ENCODE data around the gene SOAT1.

The SOAT1 gene

DNA sequence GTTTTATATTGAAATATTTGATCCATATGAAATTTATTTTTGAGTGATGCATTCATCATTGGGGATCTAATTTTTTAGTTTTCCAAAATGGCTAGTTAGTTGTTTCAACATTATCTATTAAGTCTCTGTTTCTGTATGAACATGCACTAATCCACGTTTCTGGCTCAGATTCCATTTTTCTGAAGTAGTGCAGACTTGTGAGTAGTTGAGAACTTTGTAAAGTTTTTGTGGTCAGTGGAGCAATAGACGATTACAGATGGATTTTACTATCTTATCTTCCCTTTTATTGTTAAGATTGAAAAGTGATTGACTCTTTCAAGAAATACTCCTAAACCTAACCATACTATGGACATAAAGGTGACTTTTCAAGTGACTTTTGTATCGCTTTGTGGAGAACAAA, 16.7 kb downstream of the SOAT1 start:
- Histone ChIP-seq H3K4me3 (ENCODE audit: low read length) (peak overlapping the region; percentile 45), H3K4me2 (ENCODE audit: low read length) (peak overlapping the region; percentile 59), H3K9me3 (replicated peaks; ENCODE audit: low read length) (no peaks in the 10 kb centered on the region), H3K36me3 (ENCODE audit: insufficient read depth, low read length) (peaks cover 15% of the 10 kb centered on the region), H3K4me1 (ENCODE audit: control insufficient read depth, insufficient read depth, low read length) (peaks cover 23% of the 10 kb centered on the region), H3K9ac (ENCODE audit: low read depth, low read length) (peak overlapping the region; percentile 55), H3K27me3 (ENCODE audit: control insufficient read depth, insufficient read depth, low read length) (no peaks in the 10 kb centered on the region)

DNA sequence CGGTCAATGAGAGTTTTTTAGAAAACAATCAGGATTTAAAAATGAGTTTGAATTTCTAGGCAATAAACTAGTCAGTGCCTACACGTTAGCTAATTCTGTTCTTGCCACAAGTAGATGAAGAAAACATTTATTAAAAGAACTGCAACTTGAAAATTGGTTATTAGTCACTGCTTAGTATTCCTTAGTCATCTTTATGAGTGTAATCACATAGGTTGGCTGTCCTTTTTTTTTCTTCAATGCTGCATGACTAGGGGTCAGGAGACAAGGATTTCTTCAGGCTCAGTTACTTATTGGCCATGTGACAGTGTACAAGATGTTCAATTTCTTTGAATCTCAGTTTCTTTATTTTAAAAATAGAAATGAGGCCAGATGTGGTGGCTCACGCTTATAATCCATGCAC, 17.1 kb downstream of the SOAT1 start:
- Histone ChIP-seq H3K4me3 (ENCODE audit: low read length) (peak overlapping the region; percentile 45), H3K9me3 (replicated peaks; ENCODE audit: low read length) (no peaks in the 10 kb centered on the region), H3K4me1 (ENCODE audit: control insufficient read depth, insufficient read depth, low read length) (peaks cover 20% of the 10 kb centered on the region), H3K27me3 (ENCODE audit: control insufficient read depth, insufficient read depth, low read length) (no peaks in the 10 kb centered on the region), H3K36me3 (ENCODE audit: insufficient read depth, low read length) (peaks cover 15% of the 10 kb centered on the region), H3K4me2 (ENCODE audit: low read length) (peak overlapping the region; percentile 59), H3K9ac (ENCODE audit: low read depth, low read length) (peak overlapping the region; percentile 55)

DNA sequence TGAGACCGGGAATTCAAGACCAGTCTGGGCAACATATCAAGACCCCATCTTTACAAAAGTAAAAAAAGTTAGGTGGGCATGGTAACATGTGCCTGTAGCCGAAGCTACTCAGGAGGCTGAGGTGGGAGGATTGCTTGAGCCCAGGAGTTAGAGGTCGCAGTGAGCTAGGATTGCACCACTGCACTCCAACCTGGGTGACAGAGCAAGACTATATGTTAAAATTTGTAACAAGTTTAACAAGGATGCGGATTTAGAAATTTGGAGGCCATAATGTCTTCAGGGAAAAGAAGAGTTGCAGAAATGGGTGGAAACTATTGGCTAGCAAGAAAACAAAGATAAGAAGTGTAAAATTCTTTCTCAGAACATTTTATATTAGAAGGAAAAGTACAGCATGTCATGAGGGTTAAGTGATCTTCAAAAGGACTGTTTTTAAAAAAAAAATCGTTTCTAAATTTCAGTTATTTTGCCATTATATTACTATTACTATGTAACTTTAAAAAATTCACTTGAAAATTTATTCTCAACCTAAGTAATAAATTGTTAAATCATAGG, 17.6 kb downstream of the SOAT1 start:
- H3K27me3 ChIP-seq (ENCODE audit: control insufficient read depth, insufficient read depth, low read length), result no peaks in the 10 kb centered on the region
- no peaks in the 10 kb centered on the region for H3K9me3 ChIP-seq (replicated peaks; ENCODE audit: low read length)
- H3K36me3 ChIP-seq (ENCODE audit: insufficient read depth, low read length), result peaks cover 15% of the 10 kb centered on the region
- peak overlapping the region; percentile 59 for H3K4me2 ChIP-seq (ENCODE audit: low read length)
- no peak overlapping the region for H3K4me3 ChIP-seq (ENCODE audit: low read length)
- H3K4me1 ChIP-seq (ENCODE audit: control insufficient read depth, insufficient read depth, low read length), result peaks cover 20% of the 10 kb centered on the region
- H3K9ac ChIP-seq (ENCODE audit: low read depth, low read length), result peak overlapping the region; percentile 32

DNA sequence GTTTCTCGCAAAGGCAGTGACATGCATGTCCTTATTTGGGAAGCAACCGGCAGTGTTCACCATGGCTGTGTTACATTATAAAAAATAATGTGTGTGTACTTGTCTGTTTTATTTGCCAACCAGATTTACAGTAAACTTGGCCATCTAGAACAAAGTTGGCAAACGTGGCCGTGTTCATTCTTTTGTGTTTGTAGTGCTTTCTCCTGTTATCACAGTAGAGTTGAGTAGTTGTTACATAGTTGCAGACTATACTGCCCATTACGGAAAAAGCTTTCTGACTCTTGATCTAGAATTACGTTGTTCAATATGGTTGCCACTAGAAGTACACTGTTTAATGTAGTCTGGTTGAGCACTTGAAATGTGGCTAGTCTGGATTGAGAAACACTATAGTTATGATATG, 19.4 kb downstream of the SOAT1 start:
- peaks cover 11% of the 10 kb centered on the region for H3K36me3 ChIP-seq (ENCODE audit: insufficient read depth, low read length)
- no peak overlapping the region for H3K9ac ChIP-seq (ENCODE audit: low read depth, low read length)
- peaks cover 20% of the 10 kb centered on the region for H3K4me1 ChIP-seq (ENCODE audit: control insufficient read depth, insufficient read depth, low read length)

DNA sequence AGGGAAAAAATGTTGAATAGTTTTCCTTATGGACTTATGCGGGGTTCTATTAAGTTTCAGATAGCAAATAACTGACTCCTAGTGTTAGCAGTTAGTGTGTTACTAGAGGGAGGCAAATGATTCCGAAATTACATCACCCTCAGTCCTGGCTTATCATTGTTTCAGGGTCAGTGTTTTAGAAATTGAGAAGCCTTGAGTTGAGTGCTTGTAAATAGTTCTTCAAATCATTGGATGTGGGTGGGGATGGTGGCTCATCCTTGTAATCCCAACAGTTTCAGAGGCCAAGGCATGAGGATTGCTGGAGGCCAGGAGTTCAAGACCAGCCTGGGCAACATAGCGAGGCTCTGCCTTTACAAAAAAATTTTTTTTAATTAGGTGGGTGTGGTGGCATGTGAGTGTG, 21.3 kb downstream of the SOAT1 start:
- H3K4me1 ChIP-seq (ENCODE audit: control insufficient read depth, insufficient read depth, low read length), result peaks cover 14% of the 10 kb centered on the region
- H3K4me2 ChIP-seq (ENCODE audit: low read length), result no peak overlapping the region
- no peak overlapping the region for H3K4me3 ChIP-seq (ENCODE audit: low read length)
- H3K9me3 ChIP-seq (replicated peaks; ENCODE audit: low read length), result no peaks in the 10 kb centered on the region
- H3K9ac ChIP-seq (ENCODE audit: low read depth, low read length), result no peak overlapping the region
- no peaks in the 10 kb centered on the region for H3K27me3 ChIP-seq (ENCODE audit: control insufficient read depth, insufficient read depth, low read length)
- peaks cover 11% of the 10 kb centered on the region for H3K36me3 ChIP-seq (ENCODE audit: insufficient read depth, low read length)

More for the DNA sequence above, 19.4 kb downstream of the SOAT1 start:
- no peak overlapping the region for H3K4me3 ChIP-seq (ENCODE audit: low read length)
- no peaks in the 10 kb centered on the region for H3K9me3 ChIP-seq (replicated peaks; ENCODE audit: low read length)
- H3K4me2 ChIP-seq (ENCODE audit: low read length), result no peak overlapping the region
- no peaks in the 10 kb centered on the region for H3K27me3 ChIP-seq (ENCODE audit: control insufficient read depth, insufficient read depth, low read length)

DNA sequence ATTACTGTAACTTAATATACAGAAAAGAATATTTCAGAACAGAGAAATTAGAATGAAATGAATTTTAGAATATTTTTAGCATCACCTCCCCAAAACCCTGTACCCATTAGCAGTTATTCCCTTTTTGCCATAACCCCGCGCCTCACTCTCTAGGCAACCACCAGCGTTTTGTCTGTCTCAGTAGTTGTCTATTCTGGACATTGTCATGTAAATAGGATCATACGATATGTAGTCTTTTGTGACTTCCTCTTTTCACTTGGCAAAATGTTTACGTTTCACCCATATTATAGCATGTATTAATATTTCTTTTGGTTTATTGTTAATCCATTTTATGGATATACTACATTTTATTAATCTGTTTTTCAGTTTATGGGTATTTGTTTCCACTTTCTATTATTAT, 24.9 kb downstream of the SOAT1 start:
- H3K9ac ChIP-seq (ENCODE audit: low read depth, low read length), result no peak overlapping the region
- no peaks in the 10 kb centered on the region for H3K36me3 ChIP-seq (ENCODE audit: insufficient read depth, low read length)
- H3K9me3 ChIP-seq (replicated peaks; ENCODE audit: low read length), result no peaks in the 10 kb centered on the region
- no peak overlapping the region for H3K4me3 ChIP-seq (ENCODE audit: low read length)
- H3K4me2 ChIP-seq (ENCODE audit: low read length), result no peak overlapping the region
- no peaks in the 10 kb centered on the region for H3K27me3 ChIP-seq (ENCODE audit: control insufficient read depth, insufficient read depth, low read length)
- H3K4me1 ChIP-seq (ENCODE audit: control insufficient read depth, insufficient read depth, low read length), result no peaks in the 10 kb centered on the region

DNA sequence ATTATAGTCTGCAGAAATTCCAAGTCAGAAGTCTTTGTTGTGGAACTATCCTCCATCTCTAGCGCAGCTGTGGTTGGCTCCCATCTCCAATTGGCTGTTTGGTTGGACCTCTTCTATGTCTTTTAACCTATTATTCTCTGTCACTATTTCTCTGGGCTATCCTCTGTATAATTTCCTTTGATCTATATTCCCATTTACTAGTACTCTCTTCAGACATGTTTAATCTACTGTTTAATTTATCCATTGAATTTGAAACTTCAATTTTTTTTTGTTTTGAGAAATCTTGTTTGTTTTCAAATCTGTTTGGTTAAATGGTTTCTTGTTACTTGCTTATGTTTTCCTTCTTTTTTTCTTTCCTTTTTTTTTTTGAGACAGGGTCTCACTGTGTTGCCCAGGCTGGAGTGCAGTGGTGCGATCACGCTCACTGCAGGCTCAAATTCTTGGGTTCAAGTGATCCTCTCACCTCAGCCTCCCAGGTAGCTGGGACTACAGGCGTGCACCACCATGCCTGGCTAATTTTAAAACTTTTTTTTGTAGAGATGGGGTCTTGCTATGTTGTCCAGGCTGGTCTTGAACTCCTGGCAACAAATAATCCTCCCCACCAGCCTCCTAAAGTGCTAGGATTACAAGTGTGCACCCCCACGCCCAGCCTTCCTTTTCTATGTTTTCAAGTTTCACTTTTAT, 28.1 kb downstream of the SOAT1 start:
- Histone ChIP-seq H3K9ac (ENCODE audit: low read depth, low read length) (no peak overlapping the region), H3K4me2 (ENCODE audit: low read length) (no peak overlapping the region), H3K4me3 (ENCODE audit: low read length) (no peak overlapping the region), H3K36me3 (ENCODE audit: insufficient read depth, low read length) (peaks cover 13% of the 10 kb centered on the region), H3K27me3 (ENCODE audit: control insufficient read depth, insufficient read depth, low read length) (no peaks in the 10 kb centered on the region), H3K4me1 (ENCODE audit: control insufficient read depth, insufficient read depth, low read length) (no peaks in the 10 kb centered on the region), H3K9me3 (replicated peaks; ENCODE audit: low read length) (no peaks in the 10 kb centered on the region)

DNA sequence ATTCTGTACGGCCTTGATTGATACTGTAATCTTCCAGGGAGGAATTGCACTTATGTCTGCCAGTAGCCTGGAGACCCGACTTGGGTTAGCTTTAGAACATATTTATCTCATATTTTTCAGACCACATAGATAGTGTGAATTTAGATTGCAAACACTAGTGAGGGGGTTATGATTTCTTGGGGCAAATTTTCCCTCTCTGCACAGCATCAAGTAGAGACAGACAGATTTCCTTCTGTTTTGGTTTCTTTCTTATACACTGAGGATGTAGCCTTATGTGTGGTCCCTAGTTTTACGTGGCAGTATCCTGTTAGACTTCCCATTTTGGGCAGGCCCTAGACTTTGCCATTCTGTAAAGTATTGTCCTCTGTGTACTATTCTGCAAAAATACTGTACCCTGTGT, 29.0 kb downstream of the SOAT1 start:
- no peaks in the 10 kb centered on the region for H3K9me3 ChIP-seq (replicated peaks; ENCODE audit: low read length)
- H3K4me2 ChIP-seq (ENCODE audit: low read length), result no peak overlapping the region
- peaks cover 21% of the 10 kb centered on the region for H3K36me3 ChIP-seq (ENCODE audit: insufficient read depth, low read length)
- H3K9ac ChIP-seq (ENCODE audit: low read depth, low read length), result no peak overlapping the region
- H3K4me3 ChIP-seq (ENCODE audit: low read length), result no peak overlapping the region
- H3K4me1 ChIP-seq (ENCODE audit: control insufficient read depth, insufficient read depth, low read length), result no peaks in the 10 kb centered on the region
- no peaks in the 10 kb centered on the region for H3K27me3 ChIP-seq (ENCODE audit: control insufficient read depth, insufficient read depth, low read length)

DNA sequence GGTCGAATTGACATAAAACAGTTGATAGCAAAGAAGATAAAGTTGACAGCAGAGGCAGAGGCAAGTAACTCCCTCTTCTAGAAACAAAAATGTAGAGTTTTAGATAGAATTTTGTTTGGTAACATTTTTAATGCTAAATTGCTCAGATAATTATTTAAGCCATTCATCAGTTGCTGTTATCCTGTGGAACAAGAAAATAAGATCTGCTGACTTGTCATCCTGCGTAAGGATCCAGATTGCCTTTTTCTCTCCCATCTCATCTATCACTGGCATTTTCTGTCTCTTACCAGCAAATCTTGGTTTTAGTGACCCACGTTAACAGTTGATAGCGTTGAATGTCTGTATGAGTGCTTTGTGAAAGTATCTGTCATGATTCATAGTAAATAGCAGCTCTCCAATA, 29.8 kb downstream of the SOAT1 start:
- Histone ChIP-seq H3K9me3 (replicated peaks; ENCODE audit: low read length) (no peaks in the 10 kb centered on the region), H3K36me3 (ENCODE audit: insufficient read depth, low read length) (peaks cover 21% of the 10 kb centered on the region), H3K4me3 (ENCODE audit: low read length) (no peak overlapping the region)

DNA sequence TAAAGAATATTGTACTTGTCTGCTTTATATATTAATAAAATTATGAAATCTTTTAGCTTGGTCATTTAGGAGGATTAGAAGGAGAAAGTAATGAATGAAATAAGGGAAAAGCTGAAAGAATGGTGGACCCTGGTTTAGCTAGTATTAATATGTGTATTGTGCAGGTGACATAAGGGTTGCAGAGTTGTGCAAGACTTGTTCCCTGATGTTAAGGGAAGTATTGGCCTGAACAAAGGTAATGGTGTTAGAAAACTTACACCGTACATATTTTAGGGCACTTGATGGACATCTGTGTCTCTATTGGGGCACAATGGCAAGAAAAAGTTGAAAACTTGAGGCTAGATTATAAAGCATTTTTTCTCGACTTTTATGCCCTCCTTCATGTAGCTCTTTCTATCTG, 32.2 kb downstream of the SOAT1 start:
- Histone ChIP-seq H3K4me1 (ENCODE audit: control insufficient read depth, insufficient read depth, low read length) (no peaks in the 10 kb centered on the region), H3K4me3 (ENCODE audit: low read length) (no peak overlapping the region), H3K36me3 (ENCODE audit: insufficient read depth, low read length) (peaks cover 29% of the 10 kb centered on the region), H3K9me3 (replicated peaks; ENCODE audit: low read length) (no peaks in the 10 kb centered on the region), H3K4me2 (ENCODE audit: low read length) (no peak overlapping the region), H3K9ac (ENCODE audit: low read depth, low read length) (no peak overlapping the region), H3K27me3 (ENCODE audit: control insufficient read depth, insufficient read depth, low read length) (no peaks in the 10 kb centered on the region)

More for the DNA sequence above, 29.8 kb downstream of the SOAT1 start:
- Histone ChIP-seq H3K4me1 (ENCODE audit: control insufficient read depth, insufficient read depth, low read length) (no peaks in the 10 kb centered on the region), H3K27me3 (ENCODE audit: control insufficient read depth, insufficient read depth, low read length) (no peaks in the 10 kb centered on the region), H3K9ac (ENCODE audit: low read depth, low read length) (no peak overlapping the region), H3K4me2 (ENCODE audit: low read length) (no peak overlapping the region)

DNA sequence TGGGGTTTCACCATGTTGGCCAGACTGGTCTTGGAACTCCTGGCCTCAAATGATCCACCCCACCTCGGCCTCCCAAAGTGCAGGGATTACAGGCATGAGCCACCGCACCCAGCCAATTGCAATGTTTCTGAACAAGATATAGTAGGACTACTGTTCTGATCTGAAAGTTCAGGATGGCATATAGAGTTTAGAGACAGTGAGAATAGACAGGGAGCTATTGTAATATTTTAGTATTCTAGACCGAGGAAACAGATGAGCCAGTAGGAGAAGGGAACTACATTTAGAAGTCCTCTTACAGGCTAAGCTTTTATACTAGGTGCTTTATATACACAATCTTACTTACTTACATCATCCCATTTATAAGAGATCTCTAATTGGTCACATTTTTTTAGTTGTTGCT, 33.1 kb downstream of the SOAT1 start:
- Histone ChIP-seq H3K4me2 (ENCODE audit: low read length) (no peak overlapping the region), H3K4me1 (ENCODE audit: control insufficient read depth, insufficient read depth, low read length) (no peaks in the 10 kb centered on the region), H3K9me3 (replicated peaks; ENCODE audit: low read length) (no peaks in the 10 kb centered on the region), H3K4me3 (ENCODE audit: low read length) (no peak overlapping the region), H3K27me3 (ENCODE audit: control insufficient read depth, insufficient read depth, low read length) (no peaks in the 10 kb centered on the region), H3K36me3 (ENCODE audit: insufficient read depth, low read length) (peaks cover 29% of the 10 kb centered on the region), H3K9ac (ENCODE audit: low read depth, low read length) (no peak overlapping the region)

DNA sequence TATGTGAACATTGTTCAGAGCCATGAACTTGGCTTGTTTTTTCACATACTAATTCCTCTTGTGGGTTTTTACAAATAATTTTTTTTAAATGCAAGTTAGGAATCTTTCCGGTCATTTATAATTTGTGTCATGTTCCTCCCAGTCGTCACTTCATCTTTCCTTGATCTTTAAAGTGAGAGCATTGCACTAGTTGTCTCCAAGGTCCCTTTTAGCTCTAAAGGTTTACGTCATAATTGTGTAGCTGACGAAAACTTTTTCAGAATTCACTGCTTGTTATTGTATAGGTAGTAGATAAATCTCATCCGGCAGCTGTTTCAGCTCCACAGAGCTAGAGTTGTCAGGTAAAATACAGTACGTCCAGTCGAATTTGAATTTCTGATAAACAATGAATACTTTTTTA, 33.6 kb downstream of the SOAT1 start:
- Histone ChIP-seq H3K27me3 (ENCODE audit: control insufficient read depth, insufficient read depth, low read length) (no peaks in the 10 kb centered on the region), H3K36me3 (ENCODE audit: insufficient read depth, low read length) (peaks cover 29% of the 10 kb centered on the region), H3K9me3 (replicated peaks; ENCODE audit: low read length) (no peaks in the 10 kb centered on the region), H3K9ac (ENCODE audit: low read depth, low read length) (no peak overlapping the region), H3K4me2 (ENCODE audit: low read length) (no peak overlapping the region), H3K4me3 (ENCODE audit: low read length) (no peak overlapping the region), H3K4me1 (ENCODE audit: control insufficient read depth, insufficient read depth, low read length) (no peaks in the 10 kb centered on the region)

Data from skeletal muscle satellite cell (primary cell).